Stimulated activated CD8-positive, alpha-beta memory T cell treated with anti-CD3 and anti-CD28 coated beads, Interleukin-4, amount 100 ng/mL, for 1 hour (primary cell): ENCODE data around the gene SPECC1.
"Not testable (repeated sequence)": the region's sequence is repeated elsewhere in the genome, so short reads cannot be mapped to it uniquely, and the experiment has no call there.

ENCODE experiments used
- DNase-seq, 2 donors: peaks; one replicate each; pipeline ENCODE4 v3.0.0-alpha.2; 2020; ENCODE audit warnings: low read depth in 2 of 2, low spot score in 1 of 2

Gene SPECC1

GRCh38 chr17:20171741-20172365 is 162.7 kb downstream of the SPECC1 start:
- no peak for DNase-seq

- no peak for DNase-seq
These were observed 163.2 kb downstream of the SPECC1 start for GRCh38 chr17:20172376-20172775.

- DNase-seq: no peak
These were observed 163.9 kb downstream of the SPECC1 start for GRCh38 chr17:20173091-20173490.

DNA sequence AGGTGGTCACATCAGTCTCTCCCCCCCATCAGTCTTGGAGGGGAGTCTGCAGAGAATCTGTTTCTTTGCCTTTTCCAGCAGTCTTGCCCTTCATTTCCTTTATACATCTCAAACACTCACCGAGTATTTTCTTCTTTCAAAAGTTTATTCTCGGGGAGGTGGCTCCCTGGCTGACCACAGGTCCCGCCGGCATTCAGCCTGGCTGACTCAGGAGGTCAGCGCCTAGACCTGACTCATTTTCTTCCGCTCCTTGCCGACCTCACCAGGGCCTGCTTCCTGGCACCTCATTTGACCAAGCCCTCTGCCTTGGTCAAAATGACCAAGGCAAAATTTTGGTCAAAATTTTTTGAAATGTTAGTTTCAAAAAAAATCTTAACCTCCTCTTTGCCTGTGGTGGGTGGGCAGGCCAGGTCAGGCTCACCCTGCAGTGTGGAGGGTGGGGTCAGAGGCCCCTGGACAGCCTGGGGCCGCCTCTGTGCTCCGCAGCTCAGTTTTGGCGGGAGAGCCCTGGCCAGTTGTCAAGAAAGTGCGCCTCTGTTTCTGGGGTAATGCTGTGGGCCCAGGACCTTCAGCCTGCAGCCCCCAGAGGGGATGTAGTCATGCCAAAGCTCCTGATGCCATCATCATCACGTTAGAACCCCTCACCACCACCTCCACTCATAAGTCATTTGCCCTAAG is 165.6 kb downstream of the SPECC1 start:
- DNase-seq: no peak

DNA sequence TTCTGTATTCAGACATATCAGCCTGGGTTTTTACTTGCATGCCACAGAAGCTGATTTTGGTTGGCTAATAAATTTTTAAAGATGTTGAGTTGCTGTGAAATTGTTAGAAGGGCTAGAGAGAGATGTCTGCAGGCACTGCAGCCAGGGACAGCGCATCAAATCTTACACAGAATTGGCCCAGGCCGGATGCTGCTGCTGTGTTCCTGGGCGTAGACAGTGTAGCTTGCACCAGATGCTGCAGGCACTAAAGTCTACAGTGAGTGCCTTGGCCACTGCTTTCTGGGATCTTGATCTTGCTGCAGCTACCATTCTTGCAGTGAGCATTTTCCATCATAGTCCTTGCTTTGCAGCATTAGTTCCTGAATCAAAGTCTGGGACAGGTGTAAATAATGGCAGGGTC is 169.9 kb downstream of the SPECC1 start:
- no peak for DNase-seq

- DNase-seq: no peak
These were observed 171.5 kb downstream of the SPECC1 start for GRCh38 chr17:20180661-20181060.

DNA sequence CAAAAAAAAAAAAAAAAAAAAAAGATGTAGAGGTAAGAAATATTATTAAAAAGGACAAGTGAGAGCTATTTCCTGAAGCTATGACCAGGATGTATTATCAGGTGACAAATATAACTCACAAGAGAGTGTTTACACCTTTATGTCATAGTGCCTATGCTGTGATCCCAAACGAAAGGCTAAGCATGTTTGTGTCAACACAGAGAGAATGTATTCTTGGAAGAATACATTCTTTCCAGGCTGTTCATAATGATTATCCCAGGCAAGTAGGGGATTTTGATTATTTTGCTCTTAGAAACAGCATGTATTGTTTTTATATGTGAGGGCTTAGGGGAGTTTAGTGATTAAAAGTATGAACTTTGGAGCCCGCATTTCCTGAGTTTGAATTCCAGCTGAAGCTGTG is 175.0 kb downstream of the SPECC1 start:
- DNase-seq: no peak

- DNase-seq: no peak
These were observed 175.9 kb downstream of the SPECC1 start for GRCh38 chr17:20184977-20185619.

DNA sequence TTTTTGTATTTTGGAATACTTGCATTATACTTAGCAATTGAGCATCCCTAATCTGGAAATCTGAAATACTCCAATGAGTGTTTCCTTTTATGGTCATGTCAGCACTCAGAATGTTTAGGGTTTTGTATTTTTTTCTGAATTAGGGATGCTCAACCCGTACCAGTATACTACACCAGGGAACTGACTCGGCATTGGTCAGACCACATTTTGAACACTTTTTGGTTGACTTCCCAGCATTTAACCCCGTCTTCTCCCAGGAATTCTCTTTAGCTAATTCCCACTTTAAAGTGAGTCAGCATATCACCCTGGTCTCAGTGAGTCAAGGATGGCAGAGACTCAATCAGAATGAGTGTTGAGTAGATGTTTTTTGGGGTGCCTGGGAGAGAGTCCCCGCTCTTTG is 177.9 kb downstream of the SPECC1 start:
- no peak for DNase-seq

DNA sequence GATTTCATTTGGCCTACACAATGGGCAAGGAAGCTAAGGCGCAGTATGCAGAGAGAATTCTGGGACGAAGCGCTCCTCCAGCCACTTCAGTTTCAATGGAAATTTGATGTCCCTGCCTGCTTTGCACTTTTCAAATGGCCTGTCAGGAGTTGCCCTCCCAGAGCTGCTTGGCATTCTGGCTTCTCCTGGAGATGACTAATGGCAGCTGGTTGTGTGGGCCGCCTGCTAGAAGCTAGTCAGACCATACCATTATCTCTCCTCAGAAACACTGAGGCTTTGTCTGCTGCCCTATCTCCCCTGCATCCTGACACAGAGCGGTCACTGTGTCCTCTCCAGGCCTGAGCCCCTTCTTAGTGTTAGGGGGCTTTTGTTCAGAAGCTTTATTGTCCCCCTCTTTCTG is 180.1 kb downstream of the SPECC1 start:
- no peak for DNase-seq

DNA sequence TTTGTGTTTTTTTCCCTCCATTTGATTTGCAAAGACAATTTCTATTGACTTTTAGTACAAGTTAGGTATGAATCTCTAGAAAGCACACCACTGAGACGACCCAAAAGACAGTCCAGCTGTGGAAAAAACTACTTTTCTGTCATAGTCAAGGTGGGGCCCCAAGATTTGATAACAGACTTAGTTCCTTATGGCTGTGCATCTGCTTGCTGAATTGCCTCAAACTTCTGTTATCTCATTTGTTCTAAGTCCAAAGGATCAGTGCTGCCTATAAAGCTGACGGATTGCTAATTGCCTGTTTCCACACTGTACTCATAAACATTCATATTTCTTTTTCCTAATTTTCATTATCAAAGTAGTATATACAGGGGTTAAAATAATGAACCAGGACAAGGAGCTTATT is 180.8 kb downstream of the SPECC1 start:
- DNase-seq: no peak

DNA sequence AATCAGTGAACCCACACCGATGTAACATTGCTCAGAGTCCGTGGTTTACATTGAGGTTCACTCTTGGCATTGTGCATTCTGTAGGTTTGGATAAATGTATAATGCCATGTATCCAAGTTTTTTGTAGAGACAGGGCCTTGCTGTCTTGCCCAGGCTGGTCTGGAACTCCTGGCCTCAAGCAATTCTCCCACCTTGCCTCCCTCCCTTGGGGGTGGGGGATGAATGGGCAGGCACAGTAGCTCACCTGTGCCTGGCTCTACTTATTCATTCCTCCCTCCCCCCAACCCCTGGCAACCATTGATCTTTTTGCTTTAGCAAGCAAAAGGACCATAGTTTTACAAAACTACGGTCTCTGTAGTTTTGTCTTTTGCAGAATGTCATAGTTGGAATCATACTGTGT is 181.4 kb downstream of the SPECC1 start:
- no peak for DNase-seq

DNA sequence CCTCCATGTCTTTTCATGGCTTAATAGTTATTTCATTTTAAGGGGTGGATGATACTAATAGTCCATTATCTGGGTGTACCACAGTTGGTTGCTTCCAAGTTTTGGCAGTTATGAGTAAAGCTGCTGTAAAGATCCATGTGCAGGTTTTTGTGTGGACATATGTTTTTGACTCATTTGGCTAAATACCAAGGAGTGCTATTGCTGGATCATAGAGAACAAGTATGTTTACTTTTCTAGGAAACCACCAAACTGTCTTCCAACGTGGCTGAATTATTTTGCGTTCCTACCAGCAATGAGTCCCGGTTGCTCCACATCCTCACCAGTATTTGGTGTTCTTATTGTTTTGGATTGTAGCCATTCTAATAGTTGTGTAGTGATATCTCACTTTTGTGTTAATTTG is 181.9 kb downstream of the SPECC1 start:
- DNase-seq: no peak

DNA sequence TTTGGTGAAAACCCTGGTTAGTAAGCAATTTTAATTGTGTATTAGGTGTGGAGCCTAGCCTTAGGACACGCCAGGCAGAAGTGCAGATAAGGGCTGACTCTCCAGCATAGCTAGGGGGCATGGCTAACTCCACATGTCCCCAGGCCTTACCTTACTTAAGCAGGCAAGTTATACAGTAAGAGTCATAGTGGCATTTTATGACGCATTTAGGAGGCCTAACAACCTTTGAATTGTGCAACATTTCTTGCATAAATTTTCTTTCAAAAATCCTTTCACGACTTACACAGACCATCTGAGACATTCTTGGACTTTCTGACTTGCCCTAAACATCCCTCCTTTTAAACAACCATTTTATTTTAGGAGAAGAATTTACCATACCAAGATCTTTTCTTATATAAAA is 187.1 kb downstream of the SPECC1 start:
- DNase-seq: not testable (repeated sequence)

- DNase-seq: no peak
These were observed 188.2 kb downstream of the SPECC1 start for GRCh38 chr17:20197272-20197926.

- no peak for DNase-seq
These were observed 191.0 kb downstream of the SPECC1 start for GRCh38 chr17:20200016-20200795.

GRCh38 chr17:20200865-20201458 is 191.8 kb downstream of the SPECC1 start:
- no peak for DNase-seq

- no peak for DNase-seq
These were observed 193.0 kb downstream of the SPECC1 start for GRCh38 chr17:20202141-20202621.

DNA sequence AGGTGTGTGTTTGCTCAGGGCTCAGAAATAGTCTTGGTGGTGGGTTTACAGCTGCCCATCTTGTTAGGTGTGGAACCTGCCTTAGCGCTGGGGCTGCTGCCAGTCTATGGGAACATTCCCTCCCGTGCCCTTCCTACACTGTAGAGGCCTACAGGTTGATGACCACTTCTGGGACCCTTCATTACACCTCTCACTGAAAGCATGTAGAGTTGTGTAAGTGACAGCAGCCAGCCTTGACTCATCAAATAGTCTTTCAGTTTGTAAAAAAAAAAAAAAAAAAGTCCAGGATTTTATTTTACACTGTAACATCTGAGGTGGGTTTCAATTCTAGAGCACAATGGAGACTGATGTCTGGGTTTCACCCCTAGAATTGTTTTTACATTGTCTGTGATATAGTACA is 193.9 kb downstream of the SPECC1 start:
- no peak for DNase-seq

DNA sequence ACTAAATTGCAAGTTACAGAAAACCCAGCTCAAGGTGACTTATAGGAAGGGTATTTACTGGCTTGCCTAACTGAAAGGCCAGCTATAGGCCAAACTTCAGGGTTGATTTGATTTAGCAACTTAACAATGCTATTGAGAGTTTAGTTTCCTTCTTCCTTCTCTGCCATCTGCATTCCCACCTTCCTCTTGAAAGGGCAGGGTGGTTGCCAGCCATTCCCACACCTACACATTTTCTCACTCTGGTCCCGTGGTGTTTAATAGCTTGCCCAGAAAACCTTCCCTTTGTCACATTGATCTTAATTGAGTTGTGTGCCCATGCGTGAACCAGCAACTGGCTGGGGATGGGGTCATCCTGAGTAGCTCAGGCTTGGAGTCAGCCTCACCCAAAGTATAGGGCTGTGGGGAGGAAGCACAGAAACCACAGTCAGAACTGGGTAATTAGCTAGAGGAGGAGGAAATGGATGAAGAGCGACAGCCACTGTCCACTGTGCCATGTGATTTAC is 194.7 kb downstream of the SPECC1 start:
- no peak for DNase-seq

DNA sequence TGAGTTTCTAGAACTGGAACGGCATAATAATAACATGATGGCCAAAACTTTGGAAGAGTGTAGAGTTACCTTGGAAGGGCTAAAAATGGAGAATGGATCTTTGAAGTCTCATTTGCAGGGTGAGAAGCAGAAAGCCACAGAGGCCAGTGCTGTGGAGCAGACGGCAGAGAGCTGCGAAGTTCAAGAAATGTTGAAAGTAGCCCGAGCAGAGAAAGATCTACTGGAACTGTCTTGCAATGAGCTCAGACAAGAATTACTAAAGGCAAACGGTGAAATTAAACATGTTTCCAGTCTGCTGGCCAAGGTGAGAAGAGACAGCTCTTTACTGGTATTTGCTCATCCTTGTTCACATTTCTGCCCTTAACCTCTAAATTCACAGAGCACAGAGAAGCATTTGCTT is 196.4 kb downstream of the SPECC1 start:
- no peak for DNase-seq
